Measurements from ENCODE around the gene C17orf67. TPM values are rescaled to one million over a fixed set of nuclear protein-coding genes. Genes with fewer than 3 reads are reported as not detected.

C17orf67 gene
- polyA plus RNA-seq, 1 donor (not counting 4 experiments of a cell fraction or from before 2014, with no cell fraction given) = 0.46 TPM

- Histone ChIP-seq H3K9me1 (ENCODE audit: control insufficient read depth, extremely low read depth, insufficient read depth, low read length) (no peaks in the 10 kb centered on the region), H3K36me3 (ENCODE audit: control insufficient read depth in 2 of 2, extremely low read depth in 1 of 2, insufficient read depth in 2 of 2, low read length in 2 of 2) (no peaks in the 10 kb centered on the region), H3K4me3 (ENCODE audit: control insufficient read depth in 2 of 3, extremely low read depth in 1 of 3, insufficient read depth in 2 of 3, low read depth in 1 of 3, low read length in 3 of 3) (no peak overlapping the region), H3K9me3 (ENCODE audit: control insufficient read depth, low read depth, low read length) (no peaks in the 10 kb centered on the region), H3K27ac (ENCODE audit: control insufficient read depth, insufficient read depth, low read length) (no peak overlapping the region), H3K27me3 (ENCODE audit: control insufficient read depth, extremely low read depth, insufficient read depth, low read length) (no peaks in the 10 kb centered on the region), H2AFZ (ENCODE audit: control insufficient read depth, low read length) (no peak overlapping the region), H3K79me2 (ENCODE audit: control insufficient read depth, insufficient read depth, low read length) (no peaks in the 10 kb centered on the region), H3K4me1 (ENCODE audit: control insufficient read depth, extremely low read depth, insufficient read depth, low read length) (peaks cover 3% of the 10 kb centered on the region), H3K4me2 (ENCODE audit: control insufficient read depth, extremely low read depth, insufficient read depth, low read depth, low read length) (no peak overlapping the region), H3K9ac (ENCODE audit: control insufficient read depth, extremely low read depth, insufficient read depth, low read length) (no peak overlapping the region), H4K20me1 (ENCODE audit: control insufficient read depth, extremely low read depth, insufficient read depth, low read length) (no peaks in the 10 kb centered on the region)
- TF ChIP-seq, protein P1, sequence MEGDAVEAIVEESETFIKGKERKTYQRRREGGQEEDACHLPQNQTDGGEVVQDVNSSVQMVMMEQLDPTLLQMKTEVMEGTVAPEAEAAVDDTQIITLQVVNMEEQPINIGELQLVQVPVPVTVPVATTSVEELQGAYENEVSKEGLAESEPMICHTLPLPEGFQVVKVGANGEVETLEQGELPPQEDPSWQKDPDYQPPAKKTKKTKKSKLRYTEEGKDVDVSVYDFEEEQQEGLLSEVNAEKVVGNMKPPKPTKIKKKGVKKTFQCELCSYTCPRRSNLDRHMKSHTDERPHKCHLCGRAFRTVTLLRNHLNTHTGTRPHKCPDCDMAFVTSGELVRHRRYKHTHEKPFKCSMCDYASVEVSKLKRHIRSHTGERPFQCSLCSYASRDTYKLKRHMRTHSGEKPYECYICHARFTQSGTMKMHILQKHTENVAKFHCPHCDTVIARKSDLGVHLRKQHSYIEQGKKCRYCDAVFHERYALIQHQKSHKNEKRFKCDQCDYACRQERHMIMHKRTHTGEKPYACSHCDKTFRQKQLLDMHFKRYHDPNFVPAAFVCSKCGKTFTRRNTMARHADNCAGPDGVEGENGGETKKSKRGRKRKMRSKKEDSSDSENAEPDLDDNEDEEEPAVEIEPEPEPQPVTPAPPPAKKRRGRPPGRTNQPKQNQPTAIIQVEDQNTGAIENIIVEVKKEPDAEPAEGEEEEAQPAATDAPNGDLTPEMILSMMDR (optimal IDR thresholded peaks at IDR 0.05 in 1 of 3, IDR thresholded peaks at IDR 0.05 in 1 of 3, conservative IDR thresholded peaks at IDR 0.05 in 1 of 3; ENCODE audit: extremely low read depth in 1 of 3, insufficient read depth in 2 of 3, low read length in 3 of 3) = no peak
- TF ChIP-seq EZH2 (IDR thresholded peaks at IDR 0.05; ENCODE audit: low read length) = no peak
- DNase-seq (ENCODE audit: low read depth, low spot score) = no peak
- dilution Hi-C loops (cut with MboI; ENCODE audit: extremely low pct_ligation_motif_present, low sequenced_read_pairs) = no loop called here
- FAIRE-seq = no peak
Observed at GRCh38 chr17:56820207-56820606, 13.5 kb downstream of the C17orf67 start.

DNA sequence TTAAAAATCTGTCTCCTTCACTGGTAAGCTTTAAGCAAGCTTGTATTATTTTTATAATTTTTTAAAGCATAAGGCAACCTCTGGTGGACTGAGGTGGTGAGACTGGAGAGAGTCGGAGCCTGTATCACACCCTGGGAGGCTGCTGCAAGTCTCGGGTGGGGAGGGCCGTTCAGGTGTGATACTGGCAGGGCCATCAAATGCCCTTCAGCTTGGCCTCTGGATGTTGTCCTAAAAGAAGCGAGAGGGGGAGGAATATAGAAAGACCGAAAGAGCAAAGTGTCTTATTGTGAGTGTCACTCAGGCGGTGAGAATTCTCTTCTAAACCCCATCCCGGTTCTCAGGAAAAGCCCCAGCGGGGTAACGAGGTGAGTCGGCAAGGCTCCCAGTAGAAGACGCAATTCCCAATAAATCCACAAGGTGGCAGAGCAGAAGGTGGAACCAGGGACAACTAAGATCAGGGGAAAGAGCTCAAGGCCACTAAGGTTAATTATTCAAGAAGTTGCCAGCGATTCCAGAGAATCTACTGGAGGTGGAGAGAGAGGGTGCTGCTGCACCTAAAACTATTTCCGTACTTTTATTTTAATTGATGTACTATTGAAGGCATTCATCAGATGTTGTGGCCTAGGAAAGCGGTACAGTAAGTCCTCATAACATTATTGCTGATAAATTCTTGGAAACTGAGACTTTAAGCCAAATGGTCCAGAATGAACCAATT, 14.1 kb downstream of the C17orf67 start:
- H3K4me3 ChIP-seq (ENCODE audit: control insufficient read depth in 2 of 3, extremely low read depth in 1 of 3, insufficient read depth in 2 of 3, low read depth in 1 of 3, low read length in 3 of 3) = no peak overlapping the region
- peak overlapping the region; percentile 16 for H3K9ac ChIP-seq (ENCODE audit: control insufficient read depth, extremely low read depth, insufficient read depth, low read length)
- H3K27ac ChIP-seq (ENCODE audit: control insufficient read depth, insufficient read depth, low read length) = no peak overlapping the region
- H3K4me1 ChIP-seq (ENCODE audit: control insufficient read depth, extremely low read depth, insufficient read depth, low read length) = peaks cover 3% of the 10 kb centered on the region
- FAIRE-seq = peak; percentile 81
- H3K79me2 ChIP-seq (ENCODE audit: control insufficient read depth, insufficient read depth, low read length) = no peaks in the 10 kb centered on the region
- TF ChIP-seq, protein P1 (optimal IDR thresholded peaks at IDR 0.05 in 1 of 3, IDR thresholded peaks at IDR 0.05 in 1 of 3, conservative IDR thresholded peaks at IDR 0.05 in 1 of 3; ENCODE audit: extremely low read depth in 1 of 3, insufficient read depth in 2 of 3, low read length in 3 of 3) = peak; percentile 76 to 79 (median 79)
- TF ChIP-seq EZH2 (IDR thresholded peaks at IDR 0.05; ENCODE audit: low read length) = no peak
- H3K36me3 ChIP-seq (ENCODE audit: control insufficient read depth in 2 of 2, extremely low read depth in 1 of 2, insufficient read depth in 2 of 2, low read length in 2 of 2) = no peaks in the 10 kb centered on the region
- H3K4me2 ChIP-seq (ENCODE audit: control insufficient read depth, extremely low read depth, insufficient read depth, low read depth, low read length) = peak overlapping the region; percentile 61
- H4K20me1 ChIP-seq (ENCODE audit: control insufficient read depth, extremely low read depth, insufficient read depth, low read length) = no peaks in the 10 kb centered on the region
- no peaks in the 10 kb centered on the region for H3K9me1 ChIP-seq (ENCODE audit: control insufficient read depth, extremely low read depth, insufficient read depth, low read length)
- no peaks in the 10 kb centered on the region for H3K9me3 ChIP-seq (ENCODE audit: control insufficient read depth, low read depth, low read length)
- H3K27me3 ChIP-seq (ENCODE audit: control insufficient read depth, extremely low read depth, insufficient read depth, low read length) = no peaks in the 10 kb centered on the region
- dilution Hi-C loops (cut with MboI; ENCODE audit: extremely low pct_ligation_motif_present, low sequenced_read_pairs) = no loop called here
- no peak for DNase-seq (ENCODE audit: low read depth, low spot score)
- peak overlapping the region; percentile 89 for H2AFZ ChIP-seq (ENCODE audit: control insufficient read depth, low read length)

Measured in keratinocyte (primary cell).